ENCODE data around the gene INKA2.

Gene INKA2

DNA sequence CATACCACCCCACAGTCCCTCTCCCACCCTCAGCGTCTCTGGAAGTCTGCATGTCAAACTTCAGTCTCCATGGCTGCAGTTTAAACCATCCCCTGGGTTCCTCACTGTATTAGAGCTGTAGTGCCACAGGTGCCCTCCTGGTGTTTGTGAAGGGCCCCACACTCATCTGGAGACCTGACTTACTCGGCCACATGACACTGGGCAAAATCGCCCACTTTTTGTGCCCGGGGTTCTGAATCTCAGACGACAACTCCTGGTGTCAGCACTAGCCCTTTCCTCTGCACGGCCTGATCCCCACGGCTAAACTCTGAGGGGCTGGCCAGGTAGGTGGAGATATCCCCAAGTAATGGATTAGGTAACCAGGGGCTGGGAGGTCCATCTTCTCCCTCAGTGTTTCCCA lies 6.5 kb downstream of the INKA2 start:
- DNase-seq (ENCODE audit: low read depth), result no peak

- DNase-seq (ENCODE audit: low read depth), result no peak
Measured at GRCh38 chr1:111731956-111732355, 7.2 kb downstream of the INKA2 start.

GRCh38 chr1:111730706-111731105 lies 8.5 kb downstream of the INKA2 start:
- DNase-seq (ENCODE audit: low read depth), result no peak

DNA sequence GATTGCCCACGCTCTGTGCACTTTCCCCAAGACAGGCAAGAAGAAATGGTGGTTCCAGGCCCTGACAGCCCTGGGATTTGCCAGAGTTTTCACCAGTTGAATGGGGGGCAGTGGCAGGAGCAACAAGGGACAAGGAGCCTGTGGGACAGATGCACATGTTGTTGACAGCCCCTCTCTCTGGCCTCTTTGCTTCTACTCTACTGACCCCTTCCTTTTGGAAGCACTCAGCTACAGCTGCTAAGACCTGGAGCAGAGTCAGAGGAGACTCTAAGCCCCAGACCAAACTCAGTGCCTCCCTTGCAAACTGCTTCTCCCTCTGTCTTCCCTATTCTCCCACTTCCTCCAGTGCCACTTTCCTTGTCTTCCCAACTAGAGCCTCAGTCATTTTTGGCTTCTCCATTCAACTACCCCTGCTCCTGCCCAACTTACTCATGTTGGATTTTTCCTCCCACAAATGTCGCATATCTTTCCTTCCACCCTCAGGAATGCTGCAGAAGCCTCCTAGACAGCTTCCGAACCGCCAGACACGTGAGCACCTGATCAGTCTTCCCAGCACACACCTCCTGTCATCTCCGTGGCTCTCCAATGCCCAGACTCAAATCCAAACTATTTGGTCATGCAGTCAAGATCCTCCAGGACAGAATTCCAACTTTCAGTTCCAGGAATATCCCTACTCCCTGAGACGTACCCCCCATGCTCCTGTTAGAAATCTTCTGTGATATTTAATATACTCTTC lies 9.1 kb downstream of the INKA2 start:
- no peak for DNase-seq (ENCODE audit: low read depth)

DNA sequence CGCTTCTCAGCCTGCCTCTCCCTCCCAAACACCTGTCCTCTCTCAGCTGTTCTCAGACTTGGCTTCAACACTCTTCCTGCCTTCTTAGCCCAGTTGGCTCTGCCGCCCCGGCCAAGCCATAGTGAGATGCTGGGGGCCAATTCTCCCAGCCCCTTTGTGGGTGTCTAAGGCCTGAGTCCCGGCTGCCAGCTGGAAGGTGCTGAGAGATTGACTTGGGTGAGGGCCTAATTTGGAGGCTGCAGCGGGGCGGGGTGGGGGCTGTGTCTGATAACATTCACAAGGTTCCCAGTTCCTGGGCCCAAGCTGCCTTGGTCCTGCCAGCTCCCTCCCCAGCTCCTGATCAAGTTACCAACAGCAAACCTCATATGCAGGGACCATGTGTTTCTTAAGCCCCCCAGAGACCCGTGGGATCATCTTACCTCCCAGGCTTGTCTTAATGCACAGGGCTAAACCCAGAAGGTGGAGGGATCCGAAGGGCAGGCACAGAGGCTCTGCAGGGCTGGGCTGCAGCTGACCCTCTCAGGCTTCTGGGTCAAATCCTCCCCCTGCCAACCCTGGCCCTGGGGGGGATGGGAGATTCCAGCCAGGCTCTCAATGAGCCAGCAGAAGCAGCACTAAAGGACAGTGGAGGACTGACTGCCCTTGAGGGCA lies 9.8 kb downstream of the INKA2 start:
- DNase-seq (ENCODE audit: low read depth), result no peak

- no peak for DNase-seq (ENCODE audit: low read depth)
Measured at GRCh38 chr1:111727056-111727455, 12.1 kb downstream of the INKA2 start.

- DNase-seq (ENCODE audit: low read depth), result no peak
Measured at GRCh38 chr1:111725192-111725591, 14.0 kb downstream of the INKA2 start.

DNA sequence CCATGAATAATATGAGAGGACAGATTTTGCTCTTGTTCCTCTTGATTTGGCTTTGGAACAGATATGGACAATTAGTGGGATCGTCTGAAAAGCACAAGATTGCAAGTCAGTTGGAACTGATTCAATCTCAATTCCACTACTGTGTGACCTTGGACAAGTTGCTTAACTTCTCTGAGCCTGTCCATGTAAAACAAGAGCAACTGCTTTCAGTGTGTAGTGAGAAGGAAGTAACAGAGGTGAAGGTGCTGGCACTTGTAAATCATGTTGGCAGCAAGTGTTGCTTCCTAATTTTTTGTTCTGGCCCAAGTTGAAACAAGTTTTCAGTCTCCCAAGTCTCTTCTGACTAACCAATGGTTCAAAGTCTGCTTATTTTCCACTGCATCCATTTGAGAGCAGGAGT lies 15.3 kb downstream of the INKA2 start:
- no peak for DNase-seq (ENCODE audit: low read depth)

DNA sequence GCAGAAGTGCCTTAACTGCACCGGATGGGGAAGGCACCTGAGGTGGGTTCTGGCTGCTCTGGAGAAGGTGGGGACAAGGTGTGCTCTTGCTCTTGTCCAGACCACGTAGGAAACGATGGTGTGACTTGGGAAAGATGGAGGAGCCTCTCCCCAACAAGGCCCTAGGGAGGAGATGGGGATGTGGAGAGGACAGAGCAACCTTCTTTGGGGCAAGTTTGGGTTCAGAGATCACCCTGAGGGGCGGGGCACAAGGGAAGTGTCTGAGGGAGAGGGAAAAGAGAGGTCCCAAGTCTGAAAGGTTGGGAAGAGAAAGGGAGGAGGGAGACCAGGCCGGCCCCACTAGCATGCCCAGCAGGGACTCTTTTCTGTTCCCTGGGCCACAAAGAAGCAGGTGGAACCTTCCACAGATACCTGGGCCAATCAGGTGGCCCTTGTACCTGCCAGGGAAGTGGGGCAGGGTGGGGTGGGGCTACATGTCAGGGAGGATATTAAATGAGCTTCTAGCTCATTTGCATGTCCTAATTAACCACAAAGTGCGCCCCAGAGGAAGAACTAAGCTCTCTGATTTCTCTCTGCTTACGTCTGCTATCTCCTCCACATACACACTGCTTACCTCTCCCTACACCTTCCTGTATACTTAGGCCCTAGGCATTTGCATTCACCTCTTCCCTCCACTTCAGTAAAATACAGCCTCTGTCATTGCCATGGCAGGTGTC lies 15.9 kb downstream of the INKA2 start:
- no peak for DNase-seq (ENCODE audit: low read depth)

DNA sequence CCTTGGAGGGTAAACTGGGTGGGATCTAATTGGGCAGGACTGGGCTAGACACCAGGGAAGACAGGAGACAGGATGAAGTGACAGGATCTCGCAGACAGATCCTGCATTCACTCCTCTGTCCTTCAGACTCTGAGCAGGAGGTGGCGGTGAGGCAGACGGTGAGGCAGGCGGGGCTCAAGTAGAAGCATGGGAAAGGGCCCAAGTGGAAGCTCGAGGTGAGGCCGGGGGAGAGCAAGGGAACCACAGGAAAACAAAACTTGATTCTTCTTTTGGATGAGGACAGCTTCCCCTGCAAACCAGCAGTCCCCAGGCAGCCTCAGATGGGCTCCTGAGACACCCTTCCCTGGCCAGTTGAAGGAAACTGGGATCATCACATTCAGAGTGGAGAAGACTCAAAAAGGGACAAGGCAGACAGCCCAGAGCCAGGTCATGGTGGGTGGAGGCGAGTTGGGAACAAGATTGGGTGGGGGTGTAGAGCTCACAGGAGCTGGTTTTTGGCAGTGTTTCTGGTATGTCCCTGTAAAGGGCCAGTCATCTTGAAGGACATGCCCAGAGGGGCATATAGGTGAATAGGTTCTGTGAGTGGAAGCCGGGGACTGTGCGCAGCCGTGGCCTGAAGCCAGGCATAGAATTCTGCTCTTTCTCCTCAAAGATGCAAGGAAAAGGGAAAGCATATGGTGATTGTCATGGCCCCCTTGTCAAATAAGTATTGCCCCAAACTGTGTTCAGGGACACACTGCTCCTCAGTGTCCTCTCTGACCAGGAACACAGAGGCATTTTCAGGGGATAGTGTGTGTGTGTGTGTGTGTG lies 18.0 kb downstream of the INKA2 start:
- no peak for DNase-seq (ENCODE audit: low read depth)

GRCh38 chr1:111720274-111720976 lies 18.8 kb downstream of the INKA2 start:
- DNase-seq (ENCODE audit: low read depth), result no peak

GRCh38 chr1:111719674-111720132 lies 19.5 kb downstream of the INKA2 start:
- no peak for DNase-seq (ENCODE audit: low read depth)

- no peak for DNase-seq (ENCODE audit: low read depth)
Measured at GRCh38 chr1:111719135-111719534, 20.1 kb downstream of the INKA2 start.

GRCh38 chr1:111717450-111717849 lies 21.7 kb downstream of the INKA2 start:
- DNase-seq (ENCODE audit: low read depth), result no peak

DNA sequence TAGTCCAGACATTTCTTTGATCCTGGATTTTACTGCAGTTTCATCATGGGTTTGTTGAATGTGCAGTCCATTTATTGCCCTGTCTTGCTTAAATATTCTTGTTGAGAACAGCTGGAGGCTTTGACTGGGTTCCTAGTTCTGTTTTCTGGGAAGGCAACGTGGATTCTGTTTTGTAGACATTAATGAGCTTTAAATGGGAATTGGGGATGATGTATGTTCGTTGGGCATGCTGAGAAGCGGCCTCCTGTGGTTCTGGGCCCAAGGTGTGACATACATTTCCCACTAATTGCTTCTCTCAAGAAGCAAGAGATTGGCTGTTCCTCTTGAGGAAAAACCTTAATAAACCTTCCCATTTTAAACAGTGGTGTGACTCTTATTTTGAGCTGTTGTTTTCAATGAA lies 22.9 kb downstream of the INKA2 start:
- no peak for DNase-seq (ENCODE audit: low read depth)

DNA sequence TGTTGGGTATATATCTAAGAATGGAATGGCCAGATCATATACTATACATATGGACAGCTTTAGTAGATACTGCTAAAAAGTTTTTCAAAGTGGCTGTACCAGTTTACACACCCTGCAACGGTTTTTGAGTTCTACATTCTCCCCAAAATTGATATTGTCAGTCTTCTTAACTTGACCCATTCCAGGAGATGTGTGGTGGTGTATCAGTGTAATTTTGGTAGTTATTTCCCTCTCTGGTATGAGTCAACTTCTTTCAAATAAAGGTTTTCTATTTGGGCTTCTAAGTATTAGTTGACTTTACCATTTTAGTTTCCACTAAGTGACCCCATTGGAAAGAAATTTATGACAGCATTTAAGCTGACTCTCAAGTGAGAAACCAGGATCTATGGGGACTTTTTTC lies 29.2 kb downstream of the INKA2 start:
- DNase-seq (ENCODE audit: low read depth), result no peak

DNA sequence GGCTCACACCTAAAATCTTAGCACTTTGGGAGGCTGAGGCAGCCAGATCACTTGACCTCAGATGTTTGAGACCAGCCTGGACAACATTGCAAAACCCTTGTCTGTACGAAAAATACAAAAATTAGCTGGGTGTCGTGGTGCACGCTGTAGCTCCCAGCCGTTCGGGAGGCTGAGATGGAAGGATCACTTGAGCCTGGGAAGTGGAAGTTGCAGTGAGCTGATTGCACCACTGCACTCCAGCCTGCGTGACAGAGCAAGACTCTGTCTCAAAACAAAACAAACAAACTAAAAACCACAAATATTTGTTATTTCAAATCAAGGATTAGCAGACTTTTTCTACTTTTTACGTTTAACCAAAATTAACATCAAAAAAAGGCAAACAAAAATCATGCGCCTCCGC lies 31.3 kb downstream of the INKA2 start:
- no peak for DNase-seq (ENCODE audit: low read depth)

DNA sequence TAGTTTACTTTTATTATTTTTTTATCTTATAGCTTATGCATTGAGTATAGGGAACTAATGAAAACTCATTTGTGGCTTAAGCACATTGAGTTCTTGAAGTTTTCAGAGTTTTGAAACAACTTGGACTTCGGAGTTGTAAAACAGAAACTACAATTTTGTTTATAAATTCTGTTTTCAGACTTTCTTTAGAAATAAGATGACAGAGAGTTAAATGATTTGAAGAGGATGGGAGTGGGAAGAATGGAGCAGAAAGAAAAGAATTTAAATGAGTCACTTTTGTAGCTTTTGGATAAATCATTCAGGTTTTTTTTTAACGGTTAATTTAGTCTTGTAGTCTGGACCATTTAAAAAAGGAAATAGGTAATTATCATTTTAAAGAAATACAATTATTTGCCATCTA lies 32.3 kb downstream of the INKA2 start:
- no peak for DNase-seq (ENCODE audit: low read depth)

- DNase-seq (ENCODE audit: low read depth), result no peak
Measured at GRCh38 chr1:111705841-111706240, 33.4 kb downstream of the INKA2 start.

GRCh38 chr1:111704776-111705175 lies 34.4 kb downstream of the INKA2 start:
- DNase-seq (ENCODE audit: low read depth), result no peak

DNA sequence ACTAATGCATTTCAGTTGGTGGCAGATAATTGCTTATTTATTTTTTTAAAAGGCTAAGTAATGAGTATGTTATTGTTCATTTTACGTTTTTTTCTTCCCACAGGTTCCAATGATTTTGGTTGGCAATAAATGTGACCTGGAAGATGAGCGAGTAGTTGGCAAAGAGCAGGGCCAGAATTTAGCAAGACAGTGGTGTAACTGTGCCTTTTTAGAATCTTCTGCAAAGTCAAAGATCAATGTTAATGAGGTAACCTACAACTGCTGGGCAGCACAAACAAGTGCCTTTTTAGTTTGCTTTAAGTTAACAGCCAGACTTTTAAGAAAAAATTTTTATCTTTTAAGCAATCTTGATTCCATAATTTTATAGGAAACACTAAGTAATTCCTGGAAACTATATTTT lies 35.0 kb downstream of the INKA2 start:
- DNase-seq (ENCODE audit: low read depth), result no peak

Data from stimulated activated CD8-positive, alpha-beta memory T cell treated with anti-CD3 and anti-CD28 coated beads, Interleukin-15, amount 100 ng/mL, for 24 hours (primary cell).